Kidney (tissue), 14 donors: ENCODE results near the gene SLCO3A1. TPM values are rescaled to one million over a fixed set of nuclear protein-coding genes. Genes with fewer than 3 reads are reported as not detected.

ENCODE experiments used
- DNase-seq, 5 donors: peaks; one replicate each; pipeline ENCODE4 v3.0.0-alpha.2; 2013 to 2020
- FAIRE-seq: peaks from 2 replicates; lab custom pipeline; 2012; peaks lifted over from hg19 to GRCh38; lab: Jason Lieb, UNC
- H3K27ac ChIP-seq, 2 donors: one replicate each; pipeline ENCODE4 v1.7.0; 2013; ENCODE audit warnings: low read depth in 2 of 2, low read length in 2 of 2, inconsistent platforms in 1 of 2
- H3K27me3 ChIP-seq: one replicate; pipeline ENCODE4 v1.7.1; 2013; ENCODE audit warnings: low read length, inconsistent platforms; ENCODE audit not compliant: control insufficient read depth, insufficient read depth
- H3K36me3 ChIP-seq, 3 donors: one replicate each; pipeline versions ENCODE4 v1.7.0 to v1.7.1; 2013; ENCODE audit warnings: low read length in 3 of 3, control low read depth in 1 of 3, inconsistent platforms in 1 of 3; ENCODE audit not compliant: insufficient read depth in 3 of 3, control insufficient read depth in 2 of 3
- H3K4me1 ChIP-seq, 3 donors: one replicate each; pipeline versions ENCODE4 v1.7.0 to v1.7.1; 2013; ENCODE audit warnings: low read length in 3 of 3, inconsistent platforms in 1 of 3, low read depth in 1 of 3; ENCODE audit not compliant: control insufficient read depth in 2 of 3, insufficient read depth in 2 of 3
- H3K4me3 ChIP-seq, 3 donors: one replicate each; pipeline versions ENCODE4 v1.7.0 to v1.8.1; 2013; ENCODE audit warnings: low read length in 3 of 3, control low read depth in 1 of 3, inconsistent platforms in 1 of 3
- H3K9ac ChIP-seq, 3 donors: one replicate each; pipeline versions ENCODE4 v1.7.0 to v1.7.1; 2013; ENCODE audit warnings: low read length in 3 of 3, control low read depth in 1 of 3, inconsistent platforms in 1 of 3
- H3K9me3 ChIP-seq, 3 donors: one replicate each; pipeline versions ENCODE4 v1.7.0 to v1.7.1; 2013; ENCODE audit warnings: low read length in 3 of 3, control low read depth in 1 of 3, inconsistent platforms in 1 of 3; ENCODE audit not compliant: control insufficient read depth in 2 of 3, insufficient read depth in 1 of 3
- intact Hi-C: fragments of 100-400 bp; cut with DNase I; formaldehyde crosslinking; loops from one replicate; pipeline ENCODE4 v1.11.1; 2022
- polyA plus RNA-seq: library from polyadenylated mRNA; stranded (reverse); fragments of 350-450 nt; fragmentation: Illumina TruSeq; extraction: RNeasy Lipid Tissue Mini Kit (QIAGEN cat#74804); gene quantifications from one replicate; pipeline ENCODE4 v1.2.3, GENCODE V29; 2014; ENCODE audit warnings: low read depth, low replicate concordance; ENCODE audit not compliant: insufficient read depth
- total RNA-seq: library from RNA; stranded (reverse); fragmentation: NEBNext Ultra II Directional; extraction: Animal tissue kit (Norgen Biotek cat#: 25700); gene quantifications from one replicate; pipeline ENCODE4 v1.2.1, GENCODE V29; 2021
- TF ChIP-seq, protein P1 (sequence below): IDR thresholded peaks from 3 replicates; pipeline ENCODE4 v1.5.1; 2012; ENCODE audit warnings: mild to moderate bottlenecking, moderate library complexity, borderline replicate concordance; ENCODE audit not compliant: insufficient read depth; ENCODE audit errors: extremely low read depth
- donor health status: control.
- donor health status: control.
- donor health status: control.
- donor health status: control.
- donor health status: control.
- donor health status: DM: yes; HTN: yes; CAD: no.
- donor health status: Normal renal cell carcinoma (clear cell type).

SLCO3A1 gene
- total and polyA plus RNA-seq, 2 donors from 2014 or later: 12.8 to 59.4 TPM

DNA sequence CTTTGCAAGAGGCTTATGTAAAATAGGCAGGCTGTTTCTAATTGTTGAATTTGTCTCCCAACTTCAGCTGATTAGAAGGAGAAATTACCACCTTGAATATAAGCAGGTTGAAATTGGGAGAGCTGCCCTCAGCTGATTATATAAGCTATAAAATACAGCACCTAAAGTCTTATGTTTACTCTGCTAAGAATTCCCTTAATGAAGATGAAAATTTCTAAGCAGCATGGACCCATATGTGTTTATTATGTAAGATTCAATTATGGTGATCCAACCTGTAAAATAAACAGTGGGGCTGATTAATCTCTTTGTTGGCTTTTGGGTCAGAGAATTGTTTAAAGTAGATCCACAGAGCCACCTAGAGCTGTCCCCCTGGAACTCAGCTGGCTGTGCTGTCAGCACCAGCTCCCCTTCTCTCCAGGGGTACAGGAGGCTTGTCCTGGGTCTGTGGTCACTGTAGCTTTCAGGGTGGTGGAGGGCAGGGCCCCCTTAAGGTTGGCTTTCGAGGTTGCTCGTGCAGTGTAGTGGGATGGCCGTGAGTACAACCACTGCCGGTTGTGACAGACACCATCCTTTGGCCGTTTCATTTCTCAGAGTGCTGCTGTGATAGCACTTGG, 9.5 kb downstream of the SLCO3A1 start:
- intact Hi-C loops: no loop called here
- Histone ChIP-seq H3K4me1 (peaks cover 0 to 15% (median 9%) of the 10 kb centered on the region in 3 donors), H3K27ac (no peak overlapping the region), H3K36me3 (no peaks in the 10 kb centered on the region), H3K9me3 (no peaks in the 10 kb centered on the region), H3K4me3 (no peak overlapping the region), H3K9ac (no peak overlapping the region), H3K27me3 (no peaks in the 10 kb centered on the region)
- no peak for FAIRE-seq
- TF ChIP-seq, protein P1, sequence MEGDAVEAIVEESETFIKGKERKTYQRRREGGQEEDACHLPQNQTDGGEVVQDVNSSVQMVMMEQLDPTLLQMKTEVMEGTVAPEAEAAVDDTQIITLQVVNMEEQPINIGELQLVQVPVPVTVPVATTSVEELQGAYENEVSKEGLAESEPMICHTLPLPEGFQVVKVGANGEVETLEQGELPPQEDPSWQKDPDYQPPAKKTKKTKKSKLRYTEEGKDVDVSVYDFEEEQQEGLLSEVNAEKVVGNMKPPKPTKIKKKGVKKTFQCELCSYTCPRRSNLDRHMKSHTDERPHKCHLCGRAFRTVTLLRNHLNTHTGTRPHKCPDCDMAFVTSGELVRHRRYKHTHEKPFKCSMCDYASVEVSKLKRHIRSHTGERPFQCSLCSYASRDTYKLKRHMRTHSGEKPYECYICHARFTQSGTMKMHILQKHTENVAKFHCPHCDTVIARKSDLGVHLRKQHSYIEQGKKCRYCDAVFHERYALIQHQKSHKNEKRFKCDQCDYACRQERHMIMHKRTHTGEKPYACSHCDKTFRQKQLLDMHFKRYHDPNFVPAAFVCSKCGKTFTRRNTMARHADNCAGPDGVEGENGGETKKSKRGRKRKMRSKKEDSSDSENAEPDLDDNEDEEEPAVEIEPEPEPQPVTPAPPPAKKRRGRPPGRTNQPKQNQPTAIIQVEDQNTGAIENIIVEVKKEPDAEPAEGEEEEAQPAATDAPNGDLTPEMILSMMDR: no peak
- DNase-seq: no peak

DNA sequence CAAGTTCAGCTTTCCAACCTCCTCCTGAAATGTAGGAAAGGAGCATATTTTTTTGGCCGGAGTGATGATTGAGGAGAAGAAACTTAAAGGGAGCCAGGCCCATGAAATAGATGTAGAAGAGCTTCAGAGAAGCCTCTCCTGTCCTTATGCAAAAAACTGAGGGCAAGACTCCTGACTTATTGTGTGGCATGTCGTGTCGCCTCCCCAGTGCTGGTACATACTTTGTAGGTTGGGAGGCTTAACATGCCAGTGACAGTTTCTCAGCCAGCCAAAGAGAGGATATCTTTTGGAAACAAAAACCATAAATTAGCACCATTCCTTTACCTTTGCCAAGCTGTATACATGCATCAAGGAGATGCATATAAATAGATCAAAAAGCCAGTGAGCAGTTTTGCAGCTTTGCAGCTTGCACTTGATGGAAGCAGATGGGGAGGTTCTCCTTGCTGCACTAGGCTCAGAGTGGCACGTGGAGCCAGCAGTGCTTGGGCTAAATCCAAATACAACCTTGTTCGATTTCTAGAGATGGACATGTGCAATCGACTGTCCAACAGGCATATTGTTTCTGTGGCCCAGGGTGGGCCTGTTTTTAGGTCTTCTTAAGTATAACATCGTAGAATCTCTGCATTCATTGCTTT, 10.2 kb downstream of the SLCO3A1 start:
- H3K27me3 ChIP-seq: no peaks in the 10 kb centered on the region
- H3K4me3 ChIP-seq: no peak overlapping the region
- DNase-seq (no peak), FAIRE-seq (no peak)
- H3K4me1 ChIP-seq: peaks cover 0 to 15% (median 9%) of the 10 kb centered on the region in 3 donors
- no peaks in the 10 kb centered on the region for H3K36me3 ChIP-seq
- H3K27ac ChIP-seq: no peak overlapping the region
- no peak overlapping the region for H3K9ac ChIP-seq
- TF ChIP-seq, protein P1: no peak
- intact Hi-C loops: no loop called here
- H3K9me3 ChIP-seq: no peaks in the 10 kb centered on the region

DNA sequence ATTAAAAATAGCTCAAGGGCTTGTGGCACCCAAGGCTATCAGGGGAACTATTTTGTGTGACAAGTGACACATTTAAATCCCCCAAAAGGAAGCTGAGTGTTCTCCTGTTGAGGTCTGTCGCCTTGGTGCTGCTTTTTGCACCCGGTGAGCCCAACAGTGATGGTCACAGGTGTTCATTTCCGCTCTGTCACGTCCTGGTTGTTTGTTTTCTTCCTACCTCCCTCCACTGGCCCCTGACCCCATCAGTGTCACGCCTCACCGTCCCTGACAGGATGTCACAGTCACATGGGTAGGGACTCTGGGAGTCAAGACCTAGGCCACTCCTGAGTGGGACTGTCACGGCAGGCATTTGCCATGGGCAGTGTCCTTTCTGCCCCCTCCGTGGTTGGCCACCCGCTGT, 11.2 kb downstream of the SLCO3A1 start:
- peaks cover 0 to 15% (median 9%) of the 10 kb centered on the region in 3 donors for H3K4me1 ChIP-seq
- no peaks in the 10 kb centered on the region for H3K9me3 ChIP-seq
- H3K27me3 ChIP-seq: no peaks in the 10 kb centered on the region
- no peak overlapping the region for H3K9ac ChIP-seq
- intact Hi-C loops: no loop called here
- DNase-seq: peak in 2 of 5 donors; percentile 27 to 51
- TF ChIP-seq, protein P1: no peak
- H3K4me3 ChIP-seq: no peak overlapping the region
- no peaks in the 10 kb centered on the region for H3K36me3 ChIP-seq
- H3K27ac ChIP-seq: peak overlapping the region in 1 of 2 donors; percentile 10
- FAIRE-seq: no peak
